GM23338 (cell line): ENCODE measurements around the gene LRIG1. TPM values are rescaled to one million over a fixed set of nuclear protein-coding genes. Genes with fewer than 3 reads are reported as not detected.

ENCODE experiments used
- CREB1 ChIP-seq: fragments of 250-450 bp; sonication (Bioruptor Pico); IDR thresholded peaks from 2 replicates; pipeline ENCODE4 v1.5.0; 2020; ENCODE audit warnings: low read depth, mild to moderate bottlenecking, moderate library complexity
- CTCF ChIP-seq, 2 experiments: fragments of 200-600 bp in 1 of 2; sonication (generic) in 1 of 2; conservative IDR thresholded peaks; 2 replicates each; pipeline versions ENCODE4 v1.5.1 to v1.6.1; 2016 to 2017; ENCODE audit warnings: antibody characterized with exemption in 2 of 2, low read depth in 2 of 2, mild to moderate bottlenecking in 2 of 2, moderate library complexity in 1 of 2
- EZH2 ChIP-seq: fragments of 200-600 bp; sonication (generic); IDR thresholded peaks from one replicate; pipeline ENCODE4 v1.8.0; 2017; ENCODE audit warnings: antibody characterized with exemption, mild to moderate bottlenecking, low read depth; ENCODE audit not compliant: unreplicated experiment
- EZH2phosphoT487 ChIP-seq: fragments of 200-600 bp; sonication (generic); IDR thresholded peaks from one replicate; pipeline ENCODE4 v1.8.1; 2018; ENCODE audit warnings: antibody characterized with exemption; ENCODE audit not compliant: unreplicated experiment
- JUNB ChIP-seq: IDR thresholded peaks from one replicate; pipeline ENCODE4 v1.6.1; 2016; ENCODE audit warnings: antibody characterized with exemption; ENCODE audit not compliant: unreplicated experiment
- POLR2AphosphoS5 ChIP-seq: IDR thresholded peaks from 2 replicates; pipeline ENCODE4 v1.6.1; 2016; ENCODE audit warnings: antibody characterized with exemption, low read depth
- ZNF114 ChIP-seq: fragments of 250-450 bp; sonication (Bioruptor Pico); IDR thresholded peaks from 2 replicates; pipeline ENCODE4 v1.5.0; 2020; ENCODE audit warnings: mild to moderate bottlenecking, moderate library complexity
- ZNF331 ChIP-seq: fragments of 250-450 bp; sonication (Bioruptor Pico); IDR thresholded peaks from 2 replicates; pipeline ENCODE4 v1.5.0; 2020; ENCODE audit warnings: low read depth, mild to moderate bottlenecking, moderate library complexity
- polyA plus RNA-seq: library from polyadenylated mRNA; unstranded; fragments of >200 nt; fragmentation: Nextera tagmentation; extraction: Ambion mirVana; gene quantifications from 2 replicates; pipeline ENCODE4 v1.2.1, GENCODE V29; 2016
- total RNA-seq: library from RNA; depleted of rRNA; stranded (reverse); fragments of >200 nt; shearing (Covaris generic); gene quantifications from 2 replicates; pipeline ENCODE4 v1.2.3, GENCODE V29; 2014
- TF ChIP-seq, protein P1 (sequence below): fragments of 250-450 bp; sonication (Bioruptor Pico); IDR thresholded peaks from 2 replicates; pipeline ENCODE4 v1.5.0; 2020; ENCODE audit warnings: mild to moderate bottlenecking, moderate library complexity
- TF ChIP-seq, protein P2 (sequence below): IDR thresholded peaks from 2 replicates; pipeline ENCODE4 v1.6.1; 2016; ENCODE audit warnings: antibody characterized with exemption

The LRIG1 gene
- total and polyA plus RNA-seq, 2 experiments from 2014 or later = 40.0 to 134 TPM

DNA sequence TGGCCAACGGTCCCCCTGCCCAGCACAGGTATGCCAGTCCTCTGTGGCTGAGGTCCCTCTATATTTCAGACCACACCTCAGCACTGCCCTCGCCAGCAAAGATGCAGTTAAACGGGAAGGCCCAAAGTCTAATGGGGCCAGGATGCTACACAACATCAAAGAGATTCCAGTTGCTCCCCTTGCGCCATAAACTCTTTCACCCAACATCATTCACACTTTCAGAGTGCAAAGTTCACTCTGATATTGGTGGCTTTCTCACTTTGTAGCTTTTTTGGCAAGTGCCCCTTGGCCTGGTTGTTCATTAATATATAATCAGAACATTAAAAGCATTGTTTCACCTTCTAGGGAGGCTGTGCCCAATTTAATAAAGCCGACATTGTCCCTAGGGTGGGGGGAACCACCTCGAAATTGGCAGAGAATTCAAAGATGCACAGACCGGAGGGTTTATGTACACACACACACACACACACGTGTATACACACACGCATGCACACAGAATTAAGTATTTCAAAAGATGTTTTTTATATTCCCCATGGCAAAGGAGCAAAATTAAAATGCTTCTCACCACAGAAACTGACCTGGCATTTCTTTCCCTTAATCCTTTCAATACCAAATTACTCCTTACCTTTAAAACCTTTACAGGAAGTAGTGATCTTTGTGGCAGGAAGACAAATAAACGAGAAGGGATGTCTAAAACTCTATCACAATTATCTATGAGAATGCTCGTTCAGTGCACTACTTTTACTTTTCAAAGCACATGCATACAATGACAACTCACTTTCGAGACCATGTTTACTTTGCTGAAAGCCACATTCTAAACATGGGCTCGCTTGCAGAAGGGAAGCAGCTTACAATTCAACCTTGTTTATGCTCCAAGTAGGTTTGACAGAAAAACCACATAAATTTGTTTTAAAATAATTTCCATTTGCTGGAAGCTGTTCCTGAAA is 19.5 kb downstream of the LRIG1 start (continued):
- TF ChIP-seq, protein P1, sequence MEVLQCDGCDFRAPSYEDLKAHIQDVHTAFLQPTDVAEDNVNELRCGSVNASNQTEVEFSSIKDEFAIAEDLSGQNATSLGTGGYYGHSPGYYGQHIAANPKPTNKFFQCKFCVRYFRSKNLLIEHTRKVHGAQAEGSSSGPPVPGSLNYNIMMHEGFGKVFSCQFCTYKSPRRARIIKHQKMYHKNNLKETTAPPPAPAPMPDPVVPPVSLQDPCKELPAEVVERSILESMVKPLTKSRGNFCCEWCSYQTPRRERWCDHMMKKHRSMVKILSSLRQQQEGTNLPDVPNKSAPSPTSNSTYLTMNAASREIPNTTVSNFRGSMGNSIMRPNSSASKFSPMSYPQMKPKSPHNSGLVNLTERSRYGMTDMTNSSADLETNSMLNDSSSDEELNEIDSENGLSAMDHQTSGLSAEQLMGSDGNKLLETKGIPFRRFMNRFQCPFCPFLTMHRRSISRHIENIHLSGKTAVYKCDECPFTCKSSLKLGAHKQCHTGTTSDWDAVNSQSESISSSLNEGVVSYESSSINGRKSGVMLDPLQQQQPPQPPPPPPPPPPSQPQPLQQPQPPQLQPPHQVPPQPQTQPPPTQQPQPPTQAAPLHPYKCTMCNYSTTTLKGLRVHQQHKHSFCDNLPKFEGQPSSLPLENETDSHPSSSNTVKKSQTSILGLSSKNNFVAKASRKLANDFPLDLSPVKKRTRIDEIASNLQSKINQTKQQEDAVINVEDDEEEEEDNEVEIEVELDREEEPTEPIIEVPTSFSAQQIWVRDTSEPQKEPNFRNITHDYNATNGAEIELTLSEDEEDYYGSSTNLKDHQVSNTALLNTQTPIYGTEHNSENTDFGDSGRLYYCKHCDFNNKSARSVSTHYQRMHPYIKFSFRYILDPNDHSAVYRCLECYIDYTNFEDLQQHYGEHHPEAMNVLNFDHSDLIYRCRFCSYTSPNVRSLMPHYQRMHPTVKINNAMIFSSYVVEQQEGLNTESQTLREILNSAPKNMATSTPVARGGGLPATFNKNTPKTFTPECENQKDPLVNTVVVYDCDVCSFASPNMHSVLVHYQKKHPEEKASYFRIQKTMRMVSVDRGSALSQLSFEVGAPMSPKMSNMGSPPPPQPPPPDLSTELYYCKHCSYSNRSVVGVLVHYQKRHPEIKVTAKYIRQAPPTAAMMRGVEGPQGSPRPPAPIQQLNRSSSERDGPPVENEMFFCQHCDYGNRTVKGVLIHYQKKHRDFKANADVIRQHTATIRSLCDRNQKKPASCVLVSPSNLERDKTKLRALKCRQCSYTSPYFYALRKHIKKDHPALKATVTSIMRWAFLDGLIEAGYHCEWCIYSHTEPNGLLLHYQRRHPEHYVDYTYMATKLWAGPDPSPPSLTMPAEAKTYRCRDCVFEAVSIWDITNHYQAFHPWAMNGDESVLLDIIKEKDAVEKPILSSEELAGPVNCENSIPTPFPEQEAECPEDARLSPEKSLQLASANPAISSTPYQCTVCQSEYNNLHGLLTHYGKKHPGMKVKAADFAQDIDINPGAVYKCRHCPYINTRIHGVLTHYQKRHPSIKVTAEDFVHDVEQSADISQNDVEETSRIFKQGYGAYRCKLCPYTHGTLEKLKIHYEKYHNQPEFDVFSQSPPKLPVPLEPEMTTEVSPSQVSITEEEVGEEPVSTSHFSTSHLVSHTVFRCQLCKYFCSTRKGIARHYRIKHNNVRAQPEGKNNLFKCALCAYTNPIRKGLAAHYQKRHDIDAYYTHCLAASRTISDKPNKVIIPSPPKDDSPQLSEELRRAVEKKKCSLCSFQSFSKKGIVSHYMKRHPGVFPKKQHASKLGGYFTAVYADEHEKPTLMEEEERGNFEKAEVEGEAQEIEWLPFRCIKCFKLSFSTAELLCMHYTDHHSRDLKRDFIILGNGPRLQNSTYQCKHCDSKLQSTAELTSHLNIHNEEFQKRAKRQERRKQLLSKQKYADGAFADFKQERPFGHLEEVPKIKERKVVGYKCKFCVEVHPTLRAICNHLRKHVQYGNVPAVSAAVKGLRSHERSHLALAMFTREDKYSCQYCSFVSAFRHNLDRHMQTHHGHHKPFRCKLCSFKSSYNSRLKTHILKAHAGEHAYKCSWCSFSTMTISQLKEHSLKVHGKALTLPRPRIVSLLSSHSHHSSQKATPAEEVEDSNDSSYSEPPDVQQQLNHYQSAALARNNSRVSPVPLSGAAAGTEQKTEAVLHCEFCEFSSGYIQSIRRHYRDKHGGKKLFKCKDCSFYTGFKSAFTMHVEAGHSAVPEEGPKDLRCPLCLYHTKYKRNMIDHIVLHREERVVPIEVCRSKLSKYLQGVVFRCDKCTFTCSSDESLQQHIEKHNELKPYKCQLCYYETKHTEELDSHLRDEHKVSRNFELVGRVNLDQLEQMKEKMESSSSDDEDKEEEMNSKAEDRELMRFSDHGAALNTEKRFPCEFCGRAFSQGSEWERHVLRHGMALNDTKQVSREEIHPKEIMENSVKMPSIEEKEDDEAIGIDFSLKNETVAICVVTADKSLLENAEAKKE (CRISPR knock-in tag) = no peak
- TF ChIP-seq ZNF331 (CRISPR knock-in tag) = no peak
- no peak for TF ChIP-seq JUNB
- no peak for TF ChIP-seq POLR2AphosphoS5
- TF ChIP-seq, protein P2, sequence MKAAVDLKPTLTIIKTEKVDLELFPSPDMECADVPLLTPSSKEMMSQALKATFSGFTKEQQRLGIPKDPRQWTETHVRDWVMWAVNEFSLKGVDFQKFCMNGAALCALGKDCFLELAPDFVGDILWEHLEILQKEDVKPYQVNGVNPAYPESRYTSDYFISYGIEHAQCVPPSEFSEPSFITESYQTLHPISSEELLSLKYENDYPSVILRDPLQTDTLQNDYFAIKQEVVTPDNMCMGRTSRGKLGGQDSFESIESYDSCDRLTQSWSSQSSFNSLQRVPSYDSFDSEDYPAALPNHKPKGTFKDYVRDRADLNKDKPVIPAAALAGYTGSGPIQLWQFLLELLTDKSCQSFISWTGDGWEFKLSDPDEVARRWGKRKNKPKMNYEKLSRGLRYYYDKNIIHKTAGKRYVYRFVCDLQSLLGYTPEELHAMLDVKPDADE = no peak
- no peak for TF ChIP-seq EZH2phosphoT487
- TF ChIP-seq CREB1 (CRISPR knock-in tag) = no peak
- TF ChIP-seq ZNF114 (CRISPR knock-in tag) = no peak
- TF ChIP-seq EZH2 = no peak
- no peak for TF ChIP-seq CTCF (conservative IDR thresholded peaks at IDR 0.05; ENCODE audit: low read depth in 2 of 2)
